Thyroid gland (tissue), 4 donors: ENCODE data around the gene KCNF1.

Experiments used
- CTCF ChIP-seq, 6 experiments: fragments of 200-600 bp in 3 of 6; fragments of 450-650 bp in 3 of 6; sonication (generic) in 3 of 6; IDR thresholded peaks; one replicate each; pipeline ENCODE4 v1.5.1; 2016 to 2019; ENCODE audit warnings: antibody characterized with exemption in 6 of 6, mild to moderate bottlenecking in 2 of 6, inconsistent platforms in 1 of 6, moderate library complexity in 1 of 6
- POLR2A ChIP-seq, 2 donors: fragments of 450-650 bp; IDR thresholded peaks; one replicate each; pipeline ENCODE4 v1.6.1; 2017; ENCODE audit warnings: antibody characterized with exemption in 2 of 2, mild to moderate bottlenecking in 2 of 2, moderate library complexity in 1 of 2

- TF ChIP-seq CTCF (IDR thresholded peaks at IDR 0.05) (no peak), POLR2A (IDR thresholded peaks at IDR 0.05) (no peak)
These were observed 9.1 kb downstream of the KCNF1 start for GRCh38 chr2:10920764-10921388.
